Panc1 (cell line): ENCODE results near the gene LYRM4.

Source experiments
- POLR2AphosphoS5 ChIP-seq: IDR thresholded peaks from 2 replicates; pipeline ENCODE4 v1.6.1; 2012; ENCODE audit warnings: mild to moderate bottlenecking, low read depth, low read length, moderate library complexity
- TF ChIP-seq, protein P1 (sequence below): fragments of 450-650 bp; IDR thresholded peaks from 2 replicates; pipeline ENCODE4 v1.5.1; 2017; ENCODE audit warnings: mild to moderate bottlenecking

DNA sequence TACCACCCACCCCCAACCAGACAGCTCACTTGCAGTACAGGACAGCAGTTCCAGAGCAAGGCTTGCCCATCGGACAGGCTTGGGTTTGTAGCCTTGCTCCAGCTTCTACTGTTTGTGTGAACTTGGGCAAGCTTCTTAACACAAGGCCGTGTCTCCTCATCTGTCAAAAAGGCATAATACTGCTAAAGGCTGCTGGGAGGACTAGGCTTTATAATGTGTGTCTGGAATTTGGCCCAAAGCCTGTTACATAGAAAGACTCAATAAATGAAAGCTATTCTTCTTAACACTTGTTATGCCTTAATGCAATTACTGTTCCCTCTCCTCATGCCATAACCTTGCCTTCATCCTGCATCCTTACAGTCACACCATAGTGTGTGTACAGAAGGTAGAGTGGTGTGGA, 43.4 kb downstream of the LYRM4 start:
- TF ChIP-seq, protein P1, sequence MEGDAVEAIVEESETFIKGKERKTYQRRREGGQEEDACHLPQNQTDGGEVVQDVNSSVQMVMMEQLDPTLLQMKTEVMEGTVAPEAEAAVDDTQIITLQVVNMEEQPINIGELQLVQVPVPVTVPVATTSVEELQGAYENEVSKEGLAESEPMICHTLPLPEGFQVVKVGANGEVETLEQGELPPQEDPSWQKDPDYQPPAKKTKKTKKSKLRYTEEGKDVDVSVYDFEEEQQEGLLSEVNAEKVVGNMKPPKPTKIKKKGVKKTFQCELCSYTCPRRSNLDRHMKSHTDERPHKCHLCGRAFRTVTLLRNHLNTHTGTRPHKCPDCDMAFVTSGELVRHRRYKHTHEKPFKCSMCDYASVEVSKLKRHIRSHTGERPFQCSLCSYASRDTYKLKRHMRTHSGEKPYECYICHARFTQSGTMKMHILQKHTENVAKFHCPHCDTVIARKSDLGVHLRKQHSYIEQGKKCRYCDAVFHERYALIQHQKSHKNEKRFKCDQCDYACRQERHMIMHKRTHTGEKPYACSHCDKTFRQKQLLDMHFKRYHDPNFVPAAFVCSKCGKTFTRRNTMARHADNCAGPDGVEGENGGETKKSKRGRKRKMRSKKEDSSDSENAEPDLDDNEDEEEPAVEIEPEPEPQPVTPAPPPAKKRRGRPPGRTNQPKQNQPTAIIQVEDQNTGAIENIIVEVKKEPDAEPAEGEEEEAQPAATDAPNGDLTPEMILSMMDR, result no peak
- TF ChIP-seq POLR2AphosphoS5, result no peak
